H9 (cell line): Measurements from ENCODE around the gene HIRIP3. TPM values are rescaled to one million over a fixed set of nuclear protein-coding genes. Genes with fewer than 3 reads are reported as not detected.

Experiments
- DNase-seq: peaks from one replicate; pipeline ENCODE4 v3.0.0-alpha.2; 2017
- H2AFZ ChIP-seq: one replicate; pipeline ENCODE4 v1.6.1; 2013; ENCODE audit warnings: mild to moderate bottlenecking, low read length, control low read depth, moderate library complexity
- H2AK5ac ChIP-seq: 2 replicates; pipeline ENCODE4 v1.6.1; 2013; ENCODE audit warnings: low read length, control low read depth, mixed read lengths; ENCODE audit not compliant: insufficient read length
- H2BK120ac ChIP-seq: one replicate; pipeline ENCODE4 v1.6.1; 2013; ENCODE audit warnings: low read depth, mild to moderate bottlenecking, low read length, control low read depth, inconsistent platforms; ENCODE audit not compliant: poor library complexity, severe bottlenecking
- H2BK12ac ChIP-seq: 2 replicates; pipeline ENCODE4 v1.6.1; 2013; ENCODE audit warnings: low read length, control low read depth, mixed read lengths, low read depth; ENCODE audit not compliant: insufficient read length
- H2BK15ac ChIP-seq: 2 replicates; pipeline ENCODE4 v1.6.1; 2013; ENCODE audit warnings: low read depth, low read length, control low read depth
- H2BK20ac ChIP-seq: one replicate; pipeline ENCODE4 v1.6.1; 2013; ENCODE audit warnings: low read depth, mild to moderate bottlenecking, low read length, control low read depth, inconsistent platforms; ENCODE audit not compliant: poor library complexity, severe bottlenecking
- H2BK5ac ChIP-seq: 2 replicates; pipeline ENCODE4 v1.6.1; 2013; ENCODE audit warnings: low read length, control low read depth, mixed read lengths; ENCODE audit not compliant: insufficient read length
- H3K14ac ChIP-seq: 2 replicates; pipeline ENCODE4 v1.6.1; 2013; ENCODE audit warnings: low read length, control low read depth; ENCODE audit not compliant: insufficient read depth
- H3K18ac ChIP-seq: 2 replicates; pipeline ENCODE4 v1.6.1; 2013; ENCODE audit warnings: low read depth, mild to moderate bottlenecking, mixed read lengths, low read length, control low read depth; ENCODE audit not compliant: insufficient read length
- H3K23ac ChIP-seq: 2 replicates; pipeline ENCODE4 v1.6.1; 2013; ENCODE audit warnings: low read length, control low read depth, mixed read lengths, low read depth; ENCODE audit not compliant: insufficient read length
- H3K23me2 ChIP-seq: 2 replicates; pipeline ENCODE4 v1.6.1; 2013; ENCODE audit warnings: low read depth, mild to moderate bottlenecking, mixed read lengths, low read length, control low read depth; ENCODE audit not compliant: insufficient read length, poor library complexity, severe bottlenecking
- H3K27ac ChIP-seq: 2 replicates; pipeline ENCODE4 v1.5.1; 2013; ENCODE audit warnings: low read length, control low read depth, mixed read lengths, low read depth; ENCODE audit not compliant: insufficient read length
- H3K27me3 ChIP-seq: 2 replicates; pipeline ENCODE4 v1.6.1; 2013; ENCODE audit warnings: low read length, control low read depth, inconsistent platforms; ENCODE audit not compliant: insufficient read depth
- H3K4ac ChIP-seq: 2 replicates; pipeline ENCODE4 v1.6.1; 2013; ENCODE audit warnings: low read depth, mild to moderate bottlenecking, control low read depth, inconsistent platforms, low read length, moderate library complexity
- H3K4me1 ChIP-seq: 2 replicates; pipeline ENCODE4 v1.6.1; 2013; ENCODE audit warnings: low read length, control low read depth, inconsistent platforms; ENCODE audit not compliant: insufficient read depth
- H3K4me2 ChIP-seq: 2 replicates; pipeline ENCODE4 v1.6.1; 2013; ENCODE audit warnings: low read length, control low read depth, mixed read lengths; ENCODE audit not compliant: insufficient read length, insufficient read depth
- H3K56ac ChIP-seq: 2 replicates; pipeline ENCODE4 v1.6.1; 2013; ENCODE audit warnings: low read depth, mild to moderate bottlenecking, mixed read lengths, low read length, control low read depth; ENCODE audit not compliant: insufficient read length
- H3K79me1 ChIP-seq: 2 replicates; pipeline ENCODE4 v1.6.1; 2013; ENCODE audit warnings: low read depth, mild to moderate bottlenecking, moderate library complexity, low read length, control low read depth, inconsistent platforms; ENCODE audit not compliant: insufficient read depth, poor library complexity, severe bottlenecking
- H3K79me2 ChIP-seq: 2 replicates; pipeline ENCODE4 v1.6.1; 2013; ENCODE audit warnings: low read length, control low read depth, inconsistent platforms; ENCODE audit not compliant: insufficient read depth
- H3K9ac ChIP-seq: 2 replicates; pipeline ENCODE4 v1.6.1; 2013; ENCODE audit warnings: low read length, control low read depth, mixed read lengths; ENCODE audit not compliant: insufficient read length; ENCODE audit errors: extremely low read depth
- H3K9me3 ChIP-seq: one replicate; pipeline ENCODE4 v1.6.1; 2013; ENCODE audit warnings: low read depth, low read length, inconsistent platforms; ENCODE audit not compliant: control insufficient read depth
- H3T11ph ChIP-seq: one replicate; pipeline ENCODE4 v1.6.1; 2013; ENCODE audit warnings: mild to moderate bottlenecking, low read length, control low read depth, inconsistent platforms
- H4K20me1 ChIP-seq: one replicate; pipeline ENCODE4 v1.6.1; 2013; ENCODE audit not compliant: control insufficient read depth, insufficient read length, insufficient read depth
- H4K5ac ChIP-seq: 2 replicates; pipeline ENCODE4 v1.6.1; 2013; ENCODE audit warnings: low read depth, mild to moderate bottlenecking, mixed read lengths, low read length, control low read depth; ENCODE audit not compliant: insufficient read length
- H4K8ac ChIP-seq: replicated peaks from 2 replicates; pipeline ENCODE4 v1.6.1; 2013; ENCODE audit warnings: low read length, control low read depth, mixed read lengths, low read depth; ENCODE audit not compliant: insufficient read length
- H4K91ac ChIP-seq: 2 replicates; pipeline ENCODE4 v1.6.1; 2013; ENCODE audit warnings: low read depth, mild to moderate bottlenecking, moderate library complexity, mixed read lengths, low read length, control low read depth; ENCODE audit not compliant: insufficient read length
- H3K27ac Mint-ChIP-seq, 3 experiments: 2 replicates in 2 of 3; 3 replicates in 1 of 3; pipeline ENCODE4 v1.8.0; 2020 to 2021; ENCODE audit warnings: mixed read lengths in 3 of 3, mild to moderate bottlenecking in 1 of 3, moderate library complexity in 1 of 3
- H3K27me3 Mint-ChIP-seq: 2 replicates; pipeline ENCODE4 v1.8.0; 2021; ENCODE audit warnings: low read depth, mild to moderate bottlenecking, moderate library complexity, mixed read lengths
- H3K36me3 Mint-ChIP-seq, 3 experiments: 2 replicates in 2 of 3; 3 replicates in 1 of 3; pipeline ENCODE4 v1.8.0; 2020 to 2021; ENCODE audit warnings: low read depth in 3 of 3, mixed read lengths in 3 of 3; ENCODE audit not compliant: insufficient read depth in 1 of 3
- H3K4me1 Mint-ChIP-seq, 2 experiments: 2 replicates each; pipeline ENCODE4 v1.8.0; 2020; ENCODE audit warnings: mixed read lengths in 2 of 2
- H3K4me3 Mint-ChIP-seq, 2 experiments: 2 replicates in 1 of 2; 3 replicates in 1 of 2; pipeline ENCODE4 v1.8.0; 2020 to 2021; ENCODE audit warnings: mild to moderate bottlenecking in 2 of 2, mixed read lengths in 2 of 2, moderate library complexity in 1 of 2
- H3K9me3 Mint-ChIP-seq, 2 experiments: 2 replicates in 1 of 2; 3 replicates in 1 of 2; pipeline ENCODE4 v1.8.0; 2020; ENCODE audit warnings: mild to moderate bottlenecking in 2 of 2, mixed read lengths in 2 of 2, moderate library complexity in 1 of 2
- CTCF ChIP-seq: fragments of 200-600 bp; sonication (generic); conservative IDR thresholded peaks from 3 replicates; pipeline ENCODE4 v1.8.0; 2021; ENCODE audit warnings: antibody characterized with exemption, mild to moderate bottlenecking
- WGBS: extraction: QIAGEN DNeasy Blood & Tissue Kit; methylation state at CpG from one replicate; pipeline ENCODE4 v1.1.7; 2013; ENCODE audit warnings: missing lambda C conversion rate, low lambda C conversion rate, mixed read lengths; ENCODE audit not compliant: insufficient read length; ENCODE audit errors: extremely low coverage; 5-methylcytosine and 5-hydroxymethylcytosine counted together
- total RNA-seq: library from RNA; stranded (reverse); gene quantifications from 2 replicates; pipeline ENCODE4 v1.2.1, GENCODE V29; 2021

HIRIP3 gene
- total RNA-seq, 1 experiment from 2014 or later, result 21.6 TPM

GRCh38 chr16:30017277-30017656 is 21.9 kb upstream of the HIRIP3 start:
- Histone ChIP-seq H3K27me3 (no peaks in the 10 kb centered on the region; the same call in 1 of the 2 replicates), H3K4me2 (no peak overlapping the region), H3K9me3 (no peaks in the 10 kb centered on the region), H3K56ac (no peak overlapping the region), H2BK20ac (no peak overlapping the region), H3K79me2 (no peaks in the 10 kb centered on the region), H4K20me1 (no peaks in the 10 kb centered on the region), H3K4ac (no peak overlapping the region), H3K79me1 (no peaks in the 10 kb centered on the region), H2BK12ac (no peak overlapping the region), H2AFZ (no peak overlapping the region), H3K23ac (no peak overlapping the region), H3K14ac (no peak overlapping the region), H3T11ph (no peak overlapping the region), H2BK120ac (no peak overlapping the region), H2BK15ac (no peak overlapping the region), H3K23me2 (peaks cover 4% of the 10 kb centered on the region), H2AK5ac (no peak overlapping the region), H3K4me1 (no peaks in the 10 kb centered on the region), H4K5ac (no peak overlapping the region), H2BK5ac (no peak overlapping the region), H3K18ac (no peak overlapping the region), H4K8ac (no peak overlapping the region), H3K9ac (no peak overlapping the region), H3K27ac (no peak overlapping the region), H4K91ac (no peak overlapping the region)
- no peaks in the 10 kb centered on the region for H3K9me3 Mint-ChIP-seq
- no peak overlapping the region for H3K27ac Mint-ChIP-seq
- H3K4me3 Mint-ChIP-seq, result no peak overlapping the region
- no peak for DNase-seq
- no CpG with 5 or more reads among the region's 2 CpGs for WGBS
- H3K36me3 Mint-ChIP-seq, result peaks cover 0 to 4% (median 2%) of the 10 kb centered on the region in 3 experiments; a peak in 3 of 7 replicates
- H3K4me1 Mint-ChIP-seq, result peaks cover under 1% of the 10 kb centered on the region in 2 experiments
- peaks cover 9% of the 10 kb centered on the region for H3K27me3 Mint-ChIP-seq
- TF ChIP-seq CTCF, result no peak
